ENCODE measurements around the gene SULT1A1.
"Not testable (repeated sequence)": the region's sequence is repeated elsewhere in the genome, so short reads cannot be mapped to it uniquely, and the experiment has no call there.

GRCh38 chr16:28637765-28638164 is 27.9 kb upstream of the SULT1A1 start, which contains the start of gene NPIPB8:
- not testable (repeated sequence) for TF ChIP-seq EZH2 (IDR thresholded peaks at IDR 0.05; ENCODE audit: insufficient read depth, poor library complexity, severe bottlenecking); EZH2phosphoT487 (IDR thresholded peaks at IDR 0.05; ENCODE audit: insufficient read depth, low read depth)
